GM18499 (cell line): ENCODE measurements around the gene RYR2.
"Not testable (repeated sequence)": the region's sequence is repeated elsewhere in the genome, so short reads cannot be mapped to it uniquely, and the experiment has no call there.

Experiments
- ATAC-seq: cut with Tn5 transposase; IDR thresholded peaks from one replicate; pipeline ENCODE4 v1.9.1; 2021; ENCODE audit warnings: moderate number of reproducible peaks; ENCODE audit not compliant: insufficient read depth, unreplicated experiment

RYR2 gene

GRCh38 chr1:237306726-237307125 lies 264.7 kb downstream of the RYR2 start:
- ATAC-seq: no peak

GRCh38 chr1:237309595-237310118 lies 267.7 kb downstream of the RYR2 start:
- no peak for ATAC-seq

GRCh38 chr1:237316352-237316751 lies 274.4 kb downstream of the RYR2 start:
- ATAC-seq: no peak

GRCh38 chr1:237318748-237319147 lies 276.8 kb downstream of the RYR2 start:
- ATAC-seq: no peak

- no peak for ATAC-seq
These were observed 278.9 kb downstream of the RYR2 start for GRCh38 chr1:237320890-237321289.

- ATAC-seq: no peak
These were observed 282.2 kb downstream of the RYR2 start for GRCh38 chr1:237324226-237324625.

- no peak for ATAC-seq
These were observed 285.1 kb downstream of the RYR2 start for GRCh38 chr1:237327061-237327460.

GRCh38 chr1:237340892-237341291 lies 298.9 kb downstream of the RYR2 start:
- no peak for ATAC-seq

GRCh38 chr1:237341391-237341790 lies 299.4 kb downstream of the RYR2 start:
- no peak for ATAC-seq

- no peak for ATAC-seq
These were observed 300.7 kb downstream of the RYR2 start for GRCh38 chr1:237342730-237343129.

- ATAC-seq: no peak
These were observed 310.8 kb downstream of the RYR2 start for GRCh38 chr1:237352747-237353146.

GRCh38 chr1:237353918-237354317 lies 311.9 kb downstream of the RYR2 start:
- ATAC-seq: no peak

GRCh38 chr1:237355022-237355421 lies 313.0 kb downstream of the RYR2 start:
- no peak for ATAC-seq

- no peak for ATAC-seq
These were observed 316.6 kb downstream of the RYR2 start for GRCh38 chr1:237358555-237358954.

GRCh38 chr1:237367758-237368157 lies 325.8 kb downstream of the RYR2 start:
- ATAC-seq: no peak

GRCh38 chr1:237371477-237371876 lies 329.5 kb downstream of the RYR2 start:
- not testable (repeated sequence) for ATAC-seq

GRCh38 chr1:237383791-237384190 lies 341.8 kb downstream of the RYR2 start:
- ATAC-seq: no peak

- no peak for ATAC-seq
These were observed 342.2 kb downstream of the RYR2 start for GRCh38 chr1:237384213-237384612.

- no peak for ATAC-seq
These were observed 344.6 kb downstream of the RYR2 start for GRCh38 chr1:237386362-237387143.

- no peak for ATAC-seq
These were observed 345.1 kb downstream of the RYR2 start for GRCh38 chr1:237387144-237387505.

- ATAC-seq: no peak
These were observed 348.8 kb downstream of the RYR2 start for GRCh38 chr1:237390823-237391222.

GRCh38 chr1:237393632-237394031 lies 351.6 kb downstream of the RYR2 start:
- ATAC-seq: no peak
